Measurements from ENCODE around the gene IGF1R.

The IGF1R gene

DNA sequence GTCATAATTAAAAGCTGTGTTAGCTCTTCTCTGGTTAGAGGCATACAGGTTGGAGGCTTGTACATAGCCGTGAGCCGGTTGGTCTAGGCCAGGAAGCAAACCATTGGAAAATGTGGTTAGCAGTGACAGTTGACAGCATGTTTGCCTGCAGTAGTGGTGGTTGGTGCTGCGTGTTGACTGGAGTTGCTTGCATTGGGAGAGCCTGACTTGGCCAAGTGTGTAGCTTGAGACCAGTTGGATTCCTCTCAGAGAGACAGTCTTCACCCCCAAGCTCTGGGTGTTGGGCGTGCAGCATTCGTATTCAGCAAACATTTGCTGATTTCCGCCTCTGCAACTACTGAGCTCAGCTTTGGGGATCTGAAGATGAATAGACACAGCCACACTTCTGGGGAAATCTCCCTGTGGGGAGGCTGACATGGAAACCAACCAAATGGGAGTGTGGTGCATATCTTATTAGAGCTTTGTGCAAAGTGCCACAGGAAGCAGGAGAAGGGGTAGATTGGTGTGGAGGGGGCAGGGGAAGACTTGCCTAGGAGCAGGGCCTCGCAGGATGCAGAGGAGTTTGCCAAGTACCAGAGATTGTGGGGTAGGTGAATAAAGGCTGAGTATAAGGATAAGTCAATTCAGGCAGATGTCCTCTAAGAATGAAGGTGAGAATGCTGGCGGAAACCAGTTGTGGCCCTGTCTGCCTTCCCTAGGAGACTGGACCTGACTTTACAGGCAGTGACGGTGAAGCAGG is 83.5 kb downstream of the IGF1R start:
- Histone ChIP-seq H3K27ac (ENCODE audit: low read depth, low read length) (no peak overlapping the region), H3K9me3 (ENCODE audit: control insufficient read depth in 1 of 2, low read length in 2 of 2) (no peaks in the 10 kb centered on the region), H3K36me3 (ENCODE audit: control insufficient read depth in 1 of 2, insufficient read depth in 2 of 2, low read length in 2 of 2) (no peaks in the 10 kb centered on the region), H3K27me3 (ENCODE audit: control insufficient read depth in 1 of 2, insufficient read depth in 2 of 2, low read length in 2 of 2) (no peaks in the 10 kb centered on the region), H3K4me3 (ENCODE audit: low read depth in 1 of 2, low read length in 2 of 2) (no peak overlapping the region), H3K9ac (ENCODE audit: low read depth in 1 of 2, low read length in 2 of 2) (no peak overlapping the region), H3K4me1 (ENCODE audit: control insufficient read depth in 1 of 2, insufficient read depth in 2 of 2, low read length in 2 of 2) (peaks cover 24 to 46% of the 10 kb centered on the region in 2 donors)

- Histone ChIP-seq H3K27ac (ENCODE audit: low read depth, low read length) (no peak overlapping the region), H3K27me3 (ENCODE audit: control insufficient read depth in 1 of 2, insufficient read depth in 2 of 2, low read length in 2 of 2) (no peaks in the 10 kb centered on the region), H3K4me1 (ENCODE audit: control insufficient read depth in 1 of 2, insufficient read depth in 2 of 2, low read length in 2 of 2) (peaks cover 16 to 36% of the 10 kb centered on the region in 2 donors), H3K36me3 (ENCODE audit: control insufficient read depth in 1 of 2, insufficient read depth in 2 of 2, low read length in 2 of 2) (no peaks in the 10 kb centered on the region), H3K9me3 (ENCODE audit: control insufficient read depth in 1 of 2, low read length in 2 of 2) (no peaks in the 10 kb centered on the region), H3K9ac (ENCODE audit: low read depth in 1 of 2, low read length in 2 of 2) (no peak overlapping the region), H3K4me3 (ENCODE audit: low read depth in 1 of 2, low read length in 2 of 2) (no peak overlapping the region)
These were observed 84.8 kb downstream of the IGF1R start for GRCh38 chr15:98733098-98733497.

GRCh38 chr15:98734466-98735199 is 86.3 kb downstream of the IGF1R start:
- Histone ChIP-seq H3K4me3 (ENCODE audit: low read depth in 1 of 2, low read length in 2 of 2) (peak overlapping the region; percentile 4 to 17), H3K27me3 (ENCODE audit: control insufficient read depth in 1 of 2, insufficient read depth in 2 of 2, low read length in 2 of 2) (no peaks in the 10 kb centered on the region), H3K9ac (ENCODE audit: low read depth in 1 of 2, low read length in 2 of 2) (peak overlapping the region in 1 of 2 donors; percentile 12), H3K27ac (ENCODE audit: low read depth, low read length) (no peak overlapping the region), H3K36me3 (ENCODE audit: control insufficient read depth in 1 of 2, insufficient read depth in 2 of 2, low read length in 2 of 2) (no peaks in the 10 kb centered on the region), H3K9me3 (ENCODE audit: control insufficient read depth in 1 of 2, low read length in 2 of 2) (no peaks in the 10 kb centered on the region), H3K4me1 (ENCODE audit: control insufficient read depth in 1 of 2, insufficient read depth in 2 of 2, low read length in 2 of 2) (peaks cover 12 to 23% of the 10 kb centered on the region in 2 donors)

GRCh38 chr15:98735304-98735703 is 87.0 kb downstream of the IGF1R start:
- Histone ChIP-seq H3K9ac (ENCODE audit: low read depth in 1 of 2, low read length in 2 of 2) (no peak overlapping the region), H3K36me3 (ENCODE audit: control insufficient read depth in 1 of 2, insufficient read depth in 2 of 2, low read length in 2 of 2) (no peaks in the 10 kb centered on the region), H3K4me1 (ENCODE audit: control insufficient read depth in 1 of 2, insufficient read depth in 2 of 2, low read length in 2 of 2) (peaks cover 12 to 21% of the 10 kb centered on the region in 2 donors), H3K4me3 (ENCODE audit: low read depth in 1 of 2, low read length in 2 of 2) (no peak overlapping the region), H3K9me3 (ENCODE audit: control insufficient read depth in 1 of 2, low read length in 2 of 2) (no peaks in the 10 kb centered on the region), H3K27ac (ENCODE audit: low read depth, low read length) (no peak overlapping the region), H3K27me3 (ENCODE audit: control insufficient read depth in 1 of 2, insufficient read depth in 2 of 2, low read length in 2 of 2) (no peaks in the 10 kb centered on the region)

GRCh38 chr15:98735895-98736617 is 87.7 kb downstream of the IGF1R start:
- no peaks in the 10 kb centered on the region for H3K9me3 ChIP-seq (ENCODE audit: control insufficient read depth in 1 of 2, low read length in 2 of 2)
- H3K4me1 ChIP-seq (ENCODE audit: control insufficient read depth in 1 of 2, insufficient read depth in 2 of 2, low read length in 2 of 2), result peaks cover 12 to 21% of the 10 kb centered on the region in 2 donors
- no peak overlapping the region for H3K4me3 ChIP-seq (ENCODE audit: low read depth in 1 of 2, low read length in 2 of 2)
- H3K27ac ChIP-seq (ENCODE audit: low read depth, low read length), result no peak overlapping the region
- H3K9ac ChIP-seq (ENCODE audit: low read depth in 1 of 2, low read length in 2 of 2), result no peak overlapping the region
- H3K27me3 ChIP-seq (ENCODE audit: control insufficient read depth in 1 of 2, insufficient read depth in 2 of 2, low read length in 2 of 2), result no peaks in the 10 kb centered on the region
- no peaks in the 10 kb centered on the region for H3K36me3 ChIP-seq (ENCODE audit: control insufficient read depth in 1 of 2, insufficient read depth in 2 of 2, low read length in 2 of 2)

GRCh38 chr15:98737159-98737558 is 88.8 kb downstream of the IGF1R start:
- no peak overlapping the region for H3K27ac ChIP-seq (ENCODE audit: low read depth, low read length)

DNA sequence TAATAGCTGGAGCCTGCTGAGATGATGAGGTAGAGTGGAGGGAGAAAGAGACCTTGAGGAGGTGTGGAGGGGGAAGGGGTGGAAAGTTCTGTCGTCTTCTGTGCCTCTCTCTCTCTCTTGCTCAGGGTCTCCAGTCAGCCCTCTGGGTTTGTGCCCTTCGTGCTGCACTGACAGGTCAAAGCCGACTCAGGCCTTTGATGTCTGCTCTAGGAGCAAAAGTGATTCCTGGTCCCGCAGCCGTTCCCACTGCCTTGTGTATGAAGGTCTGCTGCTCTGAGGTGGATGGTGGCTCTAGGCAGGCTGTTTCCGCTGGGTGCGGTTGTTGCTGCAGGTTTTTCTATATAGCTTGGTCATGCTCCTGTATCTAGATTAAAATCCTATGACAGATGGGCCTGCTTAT is 89.4 kb downstream of the IGF1R start:
- H3K27ac ChIP-seq (ENCODE audit: low read depth, low read length), result no peak overlapping the region
- H3K9me3 ChIP-seq (ENCODE audit: control insufficient read depth in 1 of 2, low read length in 2 of 2), result no peaks in the 10 kb centered on the region
- H3K4me1 ChIP-seq (ENCODE audit: control insufficient read depth in 1 of 2, insufficient read depth in 2 of 2, low read length in 2 of 2), result peaks cover 12 to 21% of the 10 kb centered on the region in 2 donors
- H3K4me3 ChIP-seq (ENCODE audit: low read depth in 1 of 2, low read length in 2 of 2), result no peak overlapping the region
- no peaks in the 10 kb centered on the region for H3K27me3 ChIP-seq (ENCODE audit: control insufficient read depth in 1 of 2, insufficient read depth in 2 of 2, low read length in 2 of 2)
- H3K9ac ChIP-seq (ENCODE audit: low read depth in 1 of 2, low read length in 2 of 2), result no peak overlapping the region
- no peaks in the 10 kb centered on the region for H3K36me3 ChIP-seq (ENCODE audit: control insufficient read depth in 1 of 2, insufficient read depth in 2 of 2, low read length in 2 of 2)

More at GRCh38 chr15:98737159-98737558, 88.8 kb downstream of the IGF1R start:
- Histone ChIP-seq H3K9me3 (ENCODE audit: control insufficient read depth in 1 of 2, low read length in 2 of 2) (no peaks in the 10 kb centered on the region), H3K36me3 (ENCODE audit: control insufficient read depth in 1 of 2, insufficient read depth in 2 of 2, low read length in 2 of 2) (no peaks in the 10 kb centered on the region), H3K4me3 (ENCODE audit: low read depth in 1 of 2, low read length in 2 of 2) (no peak overlapping the region), H3K4me1 (ENCODE audit: control insufficient read depth in 1 of 2, insufficient read depth in 2 of 2, low read length in 2 of 2) (peaks cover 12 to 21% of the 10 kb centered on the region in 2 donors), H3K27me3 (ENCODE audit: control insufficient read depth in 1 of 2, insufficient read depth in 2 of 2, low read length in 2 of 2) (no peaks in the 10 kb centered on the region), H3K9ac (ENCODE audit: low read depth in 1 of 2, low read length in 2 of 2) (no peak overlapping the region)

GRCh38 chr15:98738689-98739401 is 90.5 kb downstream of the IGF1R start:
- H3K4me3 ChIP-seq (ENCODE audit: low read depth in 1 of 2, low read length in 2 of 2), result no peak overlapping the region
- no peak overlapping the region for H3K27ac ChIP-seq (ENCODE audit: low read depth, low read length)
- peaks cover 12 to 26% of the 10 kb centered on the region in 2 donors for H3K4me1 ChIP-seq (ENCODE audit: control insufficient read depth in 1 of 2, insufficient read depth in 2 of 2, low read length in 2 of 2)
- no peaks in the 10 kb centered on the region for H3K27me3 ChIP-seq (ENCODE audit: control insufficient read depth in 1 of 2, insufficient read depth in 2 of 2, low read length in 2 of 2)
- H3K9me3 ChIP-seq (ENCODE audit: control insufficient read depth in 1 of 2, low read length in 2 of 2), result no peaks in the 10 kb centered on the region
- no peaks in the 10 kb centered on the region for H3K36me3 ChIP-seq (ENCODE audit: control insufficient read depth in 1 of 2, insufficient read depth in 2 of 2, low read length in 2 of 2)
- H3K9ac ChIP-seq (ENCODE audit: low read depth in 1 of 2, low read length in 2 of 2), result no peak overlapping the region

- Histone ChIP-seq H3K9ac (ENCODE audit: low read depth in 1 of 2, low read length in 2 of 2) (no peak overlapping the region), H3K27me3 (ENCODE audit: control insufficient read depth in 1 of 2, insufficient read depth in 2 of 2, low read length in 2 of 2) (no peaks in the 10 kb centered on the region), H3K4me1 (ENCODE audit: control insufficient read depth in 1 of 2, insufficient read depth in 2 of 2, low read length in 2 of 2) (peaks cover 14 to 28% of the 10 kb centered on the region in 2 donors), H3K4me3 (ENCODE audit: low read depth in 1 of 2, low read length in 2 of 2) (no peak overlapping the region), H3K27ac (ENCODE audit: low read depth, low read length) (no peak overlapping the region), H3K36me3 (ENCODE audit: control insufficient read depth in 1 of 2, insufficient read depth in 2 of 2, low read length in 2 of 2) (no peaks in the 10 kb centered on the region), H3K9me3 (ENCODE audit: control insufficient read depth in 1 of 2, low read length in 2 of 2) (no peaks in the 10 kb centered on the region)
These were observed 92.0 kb downstream of the IGF1R start for GRCh38 chr15:98740295-98740694.
